HepG2 (cell line): Measurements from ENCODE around the gene NPSR1. TPM values are rescaled to one million over a fixed set of nuclear protein-coding genes. Genes with fewer than 3 reads are reported as not detected.

ENCODE experiments used
- CEBPB ChIP-seq: IDR thresholded peaks from 2 replicates; pipeline ENCODE4 v1.6.1; 2011; ENCODE audit warnings: low read depth, low read length, improper control_type of control experiment, borderline replicate concordance
- CREB1 ChIP-seq, 2 experiments: fragments of 450-650 bp in 1 of 2; IDR thresholded peaks; 2 replicates each; pipeline ENCODE4 v1.6.1; 2016 to 2017; ENCODE audit warnings: control low read depth in 1 of 2, mild to moderate bottlenecking in 1 of 2, missing compliant biosample characterization in 1 of 2, missing genetic modification characterization in 1 of 2
- CREM ChIP-seq, 2 experiments: sonication (generic) in 1 of 2; formaldehyde crosslinking in 1 of 2; IDR thresholded peaks; 2 replicates each; pipeline versions ENCODE4 v1.4.0 to v1.6.1; 2016 to 2020; ENCODE audit warnings: antibody characterized with exemption in 1 of 2, mild to moderate bottlenecking in 1 of 2, missing genetic modification reagents in 1 of 2
- IRF2 ChIP-seq: IDR thresholded peaks from 2 replicates; pipeline ENCODE4 v1.6.1; 2018; ENCODE audit warnings: missing genetic modification reagents, missing compliant biosample characterization
- KDM6A ChIP-seq: IDR thresholded peaks from 2 replicates; pipeline ENCODE4 v1.6.1; 2016; ENCODE audit warnings: low read depth
- LRRFIP1 ChIP-seq: sonication (generic); formaldehyde crosslinking; conservative IDR thresholded peaks from 2 replicates; pipeline ENCODE4 v1.4.0; 2020; ENCODE audit warnings: missing genetic modification reagents
- MAF1 ChIP-seq: sonication (generic); formaldehyde crosslinking; IDR thresholded peaks from 2 replicates; pipeline ENCODE4 v1.5.0; 2020; ENCODE audit warnings: missing genetic modification reagents, borderline replicate concordance
- NFIC ChIP-seq: IDR thresholded peaks from 2 replicates; pipeline ENCODE4 v1.6.1; 2012; ENCODE audit warnings: mild to moderate bottlenecking, low read length, inconsistent platforms
- NFRKB ChIP-seq: fragments of 450-650 bp; IDR thresholded peaks from 2 replicates; pipeline ENCODE4 v1.6.1; 2017
- PCBP1 ChIP-seq: fragments of 200-400 bp; formaldehyde crosslinking; IDR thresholded peaks from 2 replicates; pipeline ENCODE4 v1.6.1; 2017; ENCODE audit warnings: mild to moderate bottlenecking, low read depth, low read length, borderline replicate concordance
- PHF21A ChIP-seq: sonication (generic); formaldehyde crosslinking; IDR thresholded peaks from 2 replicates; pipeline ENCODE4 v1.5.0; 2020; ENCODE audit warnings: mild to moderate bottlenecking, missing genetic modification reagents
- POLR2A ChIP-seq, 2 experiments: IDR thresholded peaks; 2 replicates each; pipeline ENCODE4 v1.6.1; 2011; ENCODE audit warnings: low read depth in 2 of 2, low read length in 2 of 2, mild to moderate bottlenecking in 1 of 2, moderate library complexity in 1 of 2; ENCODE audit not compliant: insufficient read depth in 1 of 2
- RORA ChIP-seq: sonication (generic); formaldehyde crosslinking; IDR thresholded peaks from 2 replicates; pipeline ENCODE4 v1.5.0; 2020; ENCODE audit warnings: mild to moderate bottlenecking, missing genetic modification reagents, moderate library complexity
- SAP130 ChIP-seq: IDR thresholded peaks from 2 replicates; pipeline ENCODE4 v1.6.1; 2016; ENCODE audit warnings: low read depth
- SRSF9 ChIP-seq: fragments of 200-400 bp; formaldehyde crosslinking; IDR thresholded peaks from 2 replicates; pipeline ENCODE4 v1.6.1; 2018; ENCODE audit warnings: borderline replicate concordance, mild to moderate bottlenecking, low read depth, low read length; ENCODE audit not compliant: insufficient read depth, poor library complexity, severe bottlenecking
- TCF7L2 ChIP-seq: IDR thresholded peaks from 2 replicates; pipeline ENCODE4 v1.6.1; 2011; ENCODE audit warnings: mild to moderate bottlenecking, low read depth, low read length, moderate library complexity
- UBTF ChIP-seq: sonication (generic); formaldehyde crosslinking; IDR thresholded peaks from 2 replicates; pipeline ENCODE4 v1.4.0; 2020; ENCODE audit warnings: mild to moderate bottlenecking, missing genetic modification reagents
- ZFYVE20 ChIP-seq: sonication (generic); formaldehyde crosslinking; IDR thresholded peaks from 2 replicates; pipeline ENCODE4 v1.8.0; 2023; ENCODE audit warnings: low read depth, mild to moderate bottlenecking, moderate library complexity, missing genetic modification reagents, borderline replicate concordance
- ZIK1 ChIP-seq: sonication (generic); formaldehyde crosslinking; IDR thresholded peaks from 2 replicates; pipeline ENCODE4 v1.5.0; 2020; ENCODE audit warnings: mild to moderate bottlenecking, low read depth, missing genetic modification reagents, borderline replicate concordance
- ZNF263 ChIP-seq: sonication (generic); formaldehyde crosslinking; IDR thresholded peaks from 2 replicates; pipeline ENCODE4 v1.4.0; 2020; ENCODE audit warnings: missing genetic modification reagents
- ZNF432 ChIP-seq: sonication (generic); formaldehyde crosslinking; IDR thresholded peaks from 2 replicates; pipeline ENCODE4 v1.5.0; 2020; ENCODE audit warnings: missing genetic modification reagents, mild to moderate bottlenecking, borderline replicate concordance
- ZNF446 ChIP-seq: sonication (generic); formaldehyde crosslinking; IDR thresholded peaks from 2 replicates; pipeline ENCODE4 v1.5.0; 2020; ENCODE audit warnings: mild to moderate bottlenecking, missing genetic modification reagents
- ZNF629 ChIP-seq: sonication (generic); formaldehyde crosslinking; conservative IDR thresholded peaks from 2 replicates; pipeline ENCODE4 v1.5.0; 2020; ENCODE audit warnings: missing genetic modification reagents
- ZNF792 ChIP-seq: IDR thresholded peaks from 2 replicates; pipeline ENCODE4 v1.6.1; 2016
- polyA plus RNA-seq, 8 experiments: library from polyadenylated mRNA; depleted of rRNA in 3 of 8; stranded (reverse) in 7 of 8; unstranded in 1 of 8; fragments of >200 nt; fragmentation: Illumina TruSeq in 4 of 8; extraction: Trizol in 4 of 8; gene quantifications; 2 replicates each; pipeline versions ENCODE4 v1.2.1 to v1.2.3, GENCODE V29; 2011 to 2016; ENCODE audit warnings: low read depth in 4 of 8, missing spikeins in 1 of 8, mixed read lengths in 1 of 8; ENCODE audit not compliant: insufficient read depth in 1 of 8
- total RNA-seq, 5 experiments: library from RNA; depleted of rRNA; stranded (reverse); fragments of >200 nt; fragmentation: Illumina TruSeq; extraction: Trizol; gene quantifications; 2 replicates each; pipeline ENCODE4 v1.2.3, GENCODE V29; 2016; ENCODE audit warnings: low read depth in 1 of 5

Gene NPSR1
- total and polyA plus RNA-seq, 2 of the 13 experiments (the other 11 are each of a cell fraction or from before 2014, with no cell fraction given), result not detected

GRCh38 chr7:34751725-34752643, 94.0 kb downstream of the NPSR1 start (continued):
- TF ChIP-seq ZNF629 (0 out of 2 replicates have a peak, but pooled peaks have one; percentile 19), ZIK1 (CRISPR knock-in tag) (no peak), TCF7L2 (no peak), ZNF263 (CRISPR knock-in tag) (no peak), UBTF (CRISPR knock-in tag) (no peak), PCBP1 (no peak), KDM6A (CRISPR knock-in tag) (peak; percentile 45), SRSF9 (no peak), CEBPB (no peak), CREB1 (IDR thresholded peaks at IDR 0.05) (no peak), CREB1 (CRISPR knock-in tag; IDR thresholded peaks at IDR 0.05) (peak; percentile 33; the same call in 1 of the 2 replicates), LRRFIP1 (CRISPR knock-in tag) (no peak), SAP130 (CRISPR knock-in tag) (peak; percentile 19; the same call in 1 of the 2 replicates), NFRKB (no peak), NFIC (0 out of 2 replicates have a peak, but pooled peaks have one; percentile 29), ZFYVE20 (CRISPR knock-in tag) (no peak), RORA (CRISPR knock-in tag) (0 out of 2 replicates have a peak, but pooled peaks have one; percentile 32), ZNF446 (no peak), CREM (IDR thresholded peaks at IDR 0.05) (peak; percentile 41; the same call in 1 of the 2 replicates), CREM (CRISPR knock-in tag; IDR thresholded peaks at IDR 0.05) (no peak), ZNF432 (no peak), IRF2 (CRISPR knock-in tag) (no peak), MAF1 (no peak), ZNF792 (CRISPR knock-in tag) (no peak), POLR2A (IDR thresholded peaks at IDR 0.05; ENCODE audit: insufficient read depth in 1 of 2, low read depth in 2 of 2, low read length in 2 of 2) (peak; percentile 21 to 50; a peak in 3 of 4 replicates), PHF21A (CRISPR knock-in tag) (peak; percentile 28; the same call in 1 of the 2 replicates)
